ENCODE results near the gene CCDC142.

GRCh38 chr2:74500578-74500946 lies 17.8 kb upstream of the CCDC142 start:
- no peak for TF ChIP-seq CTCF (IDR thresholded peaks at IDR 0.05)
- TF ChIP-seq POLR2A (IDR thresholded peaks at IDR 0.05) = no peak
- no peak for TF ChIP-seq EP300 (IDR thresholded peaks at IDR 0.05)
